ENCODE results near the gene INPP5J. TPM values are rescaled to one million over a fixed set of nuclear protein-coding genes. Genes with fewer than 3 reads are reported as not detected.

INPP5J gene
- total and polyA plus RNA-seq, 2 of the 13 experiments (the other 11 are each of a cell fraction or from before 2014, with no cell fraction given), result 0.24 to 1.1 TPM

GRCh38 chr22:31080848-31081649 lies 41.7 kb upstream of the INPP5J start, which contains the start of gene SMTN (continued):
- no peak for TF ChIP-seq ZNF558 (CRISPR knock-in tag; IDR thresholded peaks at IDR 0.05; ENCODE audit: borderline replicate concordance)
- TF ChIP-seq RXRB (CRISPR knock-in tag; IDR thresholded peaks at IDR 0.05; ENCODE audit: borderline replicate concordance), result peak; percentile 12; the same call in 1 of the 2 replicates
- no peak for TF ChIP-seq ZNF451 (CRISPR knock-in tag; IDR thresholded peaks at IDR 0.05)
- TF ChIP-seq IRF2 (CRISPR knock-in tag; IDR thresholded peaks at IDR 0.05), result 0 out of 2 replicates have a peak, but pooled peaks have one; percentile 10
- TF ChIP-seq ZFP36 (IDR thresholded peaks at IDR 0.05; ENCODE audit: borderline replicate concordance, low read depth, low read length, partially characterized antibody), result no peak
- TF ChIP-seq STAT5B (CRISPR knock-in tag; IDR thresholded peaks at IDR 0.05), result no peak
- TF ChIP-seq NFE2L1 (CRISPR knock-in tag; IDR thresholded peaks at IDR 0.05; ENCODE audit: borderline replicate concordance), result 0 out of 2 replicates have a peak, but pooled peaks have one; percentile 47
- peak; percentile 72; the same call in 1 of the 2 replicates for TF ChIP-seq CCDC6 (CRISPR knock-in tag; IDR thresholded peaks at IDR 0.05)
- peak; percentile 74 for TF ChIP-seq ZNF18 (CRISPR knock-in tag; IDR thresholded peaks at IDR 0.05; ENCODE audit: insufficient replicate concordance)
- 0 out of 2 replicates have a peak, but pooled peaks have one; percentile 34 for TF ChIP-seq HES4 (CRISPR knock-in tag; IDR thresholded peaks at IDR 0.05; ENCODE audit: borderline replicate concordance)
- peak in 1 of 2 experiments; percentile 77; a peak in 2 of 4 replicates for TF ChIP-seq HMGXB4 (CRISPR knock-in tag; IDR thresholded peaks at IDR 0.05; ENCODE audit: borderline replicate concordance in 1 of 2, low read depth in 1 of 2)
- peak; percentile 66; the same call in 1 of the 2 replicates for TF ChIP-seq PHF21A (CRISPR knock-in tag; IDR thresholded peaks at IDR 0.05)
- TF ChIP-seq ZNF431 (CRISPR knock-in tag; IDR thresholded peaks at IDR 0.05; ENCODE audit: borderline replicate concordance, low read depth), result 0 out of 2 replicates have a peak, but pooled peaks have one; percentile 52
- TF ChIP-seq HDAC1 (CRISPR knock-in tag; IDR thresholded peaks at IDR 0.05), result peak; percentile 67
- TF ChIP-seq DR1 (CRISPR knock-in tag; IDR thresholded peaks at IDR 0.05), result peak; percentile 80
- no peak for TF ChIP-seq ZBTB1 (CRISPR knock-in tag; IDR thresholded peaks at IDR 0.05; ENCODE audit: borderline replicate concordance)
- peak; percentile 65; the same call in 1 of the 2 replicates for TF ChIP-seq ZNF839 (CRISPR knock-in tag; IDR thresholded peaks at IDR 0.05; ENCODE audit: borderline replicate concordance)
- no peak for TF ChIP-seq PAWR (CRISPR knock-in tag; IDR thresholded peaks at IDR 0.05; ENCODE audit: borderline replicate concordance)
- TF ChIP-seq ZMAT5 (CRISPR knock-in tag; IDR thresholded peaks at IDR 0.05; ENCODE audit: borderline replicate concordance, low read depth), result no peak
- TF ChIP-seq ZNF749 (CRISPR knock-in tag; IDR thresholded peaks at IDR 0.05; ENCODE audit: borderline replicate concordance), result no peak
- peak; percentile 13; the same call in 1 of the 2 replicates for TF ChIP-seq NCOA2 (CRISPR knock-in tag; IDR thresholded peaks at IDR 0.05)
- no peak for TF ChIP-seq RARG (CRISPR knock-in tag; IDR thresholded peaks at IDR 0.05; ENCODE audit: low read depth)
- peak; percentile 88 for TF ChIP-seq BHLHE40 (IDR thresholded peaks at IDR 0.05; ENCODE audit: low read length)
- TF ChIP-seq ZNF605 (CRISPR knock-in tag; IDR thresholded peaks at IDR 0.05), result peak; percentile 65; the same call in 1 of the 2 replicates
- TF ChIP-seq ARNTL (CRISPR knock-in tag; IDR thresholded peaks at IDR 0.05), result peak; percentile 65; the same call in 1 of the 2 replicates
- TF ChIP-seq IKZF4 (CRISPR knock-in tag; IDR thresholded peaks at IDR 0.05; ENCODE audit: borderline replicate concordance, low read depth, not compliant biosample characterization), result no peak
